ENCODE measurements around the gene MBD5. TPM values are rescaled to one million over a fixed set of nuclear protein-coding genes. Genes with fewer than 3 reads are reported as not detected.

Gene MBD5
- total and polyA plus RNA-seq, 2 donors (not counting 1 experiment from before 2014, with no cell fraction given) = 10.9 to 69.7 TPM

GRCh38 chr2:148561389-148561788 is 540.5 kb downstream of the MBD5 start:
- ATAC-seq (ENCODE audit: low read depth) (no peak), DNase-seq (no peak)
- Histone ChIP-seq H3K79me2 (ENCODE audit: control insufficient read depth, insufficient read depth, low read length) (no peaks in the 10 kb centered on the region), H3K27ac (ENCODE audit: low read length in 2 of 2) (no peak overlapping the region), H4K20me1 (ENCODE audit: control insufficient read depth, insufficient read depth, low read length, poor library complexity, severe bottlenecking) (no peaks in the 10 kb centered on the region), H3K4me3 (ENCODE audit: control extremely low read depth in 1 of 5, extremely low read depth in 1 of 5, insufficient read depth in 1 of 5, low read depth in 2 of 5, low read length in 4 of 5) (no peak overlapping the region), H3K9me3 (ENCODE audit: control extremely low read depth in 1 of 3, control insufficient read depth in 2 of 3, insufficient read depth in 1 of 3, low read length in 2 of 3) (peaks cover 0 to 8% (median 4%) of the 10 kb centered on the region in 3 donors), H3K9ac (ENCODE audit: low read length) (no peak overlapping the region), H3K4me1 (ENCODE audit: control insufficient read depth in 2 of 2, insufficient read depth in 2 of 2, low read length in 2 of 2) (no peaks in the 10 kb centered on the region), H2AFZ (ENCODE audit: insufficient read depth, low read depth, low read length, poor library complexity, severe bottlenecking) (no peak overlapping the region), H3K36me3 (replicated peaks in 1 of 2; ENCODE audit: control extremely low read depth in 1 of 2, control insufficient read depth in 1 of 2, extremely low read depth in 1 of 2, insufficient read depth in 2 of 2, low read length in 1 of 2) (no peaks in the 10 kb centered on the region), H3K27me3 (replicated peaks in 1 of 4; ENCODE audit: control extremely low read depth in 1 of 4, control insufficient read depth in 3 of 4, insufficient read depth in 4 of 4, low read length in 3 of 4) (no peaks in the 10 kb centered on the region), H3K4me2 (replicated peaks; ENCODE audit: low read depth, low read length, poor library complexity, severe bottlenecking) (no peak overlapping the region)
- no peak overlapping the region for H3K4me3 Mint-ChIP-seq
- no peaks in the 10 kb centered on the region for H3K9me3 Mint-ChIP-seq (ENCODE audit: insufficient read depth)
- intact Hi-C loops (cut with micrococcal nuclease) = no loop called here
- H3K4me1 Mint-ChIP-seq = no peaks in the 10 kb centered on the region
- no peak overlapping the region for H3K27ac Mint-ChIP-seq
- WGBS (ENCODE audit: insufficient coverage) = 92% methylated on average over 14 of the region's 14 CpGs
- CTCF ChIA-PET = no interaction called here
- TF ChIP-seq EZH2 (IDR thresholded peaks at IDR 0.05; ENCODE audit: borderline replicate concordance, insufficient read depth, low read depth, low read length, poor library complexity, severe bottlenecking) = no peak
- no peak for TF ChIP-seq CTCF (IDR thresholded peaks at IDR 0.05)
- POLR2A ChIA-PET = no interaction called here
- H3K27me3 Mint-ChIP-seq = peaks cover 16% of the 10 kb centered on the region

GRCh38 chr2:148565272-148565894 is 544.5 kb downstream of the MBD5 start:
- H3K36me3 ChIP-seq (replicated peaks in 1 of 2; ENCODE audit: control extremely low read depth in 1 of 2, control insufficient read depth in 1 of 2, extremely low read depth in 1 of 2, insufficient read depth in 2 of 2, low read length in 1 of 2) = no peaks in the 10 kb centered on the region
- no peak for TF ChIP-seq CTCF (IDR thresholded peaks at IDR 0.05)
- no peak for TF ChIP-seq EZH2 (IDR thresholded peaks at IDR 0.05; ENCODE audit: borderline replicate concordance, insufficient read depth, low read depth, low read length, poor library complexity, severe bottlenecking)
- POLR2A ChIA-PET = no interaction called here
- CTCF ChIA-PET = interaction anchor here (1.1 to 1.3 kb wide), 2 partner anchors 361 to 425 kb away, joined by 3 to 4 read pairs; no protein-coding TSS in a partner anchor
- no peaks in the 10 kb centered on the region for H3K9me3 ChIP-seq (ENCODE audit: control extremely low read depth in 1 of 3, control insufficient read depth in 2 of 3, insufficient read depth in 1 of 3, low read length in 2 of 3)
- no peaks in the 10 kb centered on the region for H4K20me1 ChIP-seq (ENCODE audit: control insufficient read depth, insufficient read depth, low read length, poor library complexity, severe bottlenecking)
- WGBS (ENCODE audit: insufficient coverage) = 75% methylated on average over 1 of the region's 4 CpGs
- H3K4me1 ChIP-seq (ENCODE audit: control insufficient read depth in 2 of 2, insufficient read depth in 2 of 2, low read length in 2 of 2) = no peaks in the 10 kb centered on the region
- intact Hi-C loops (cut with micrococcal nuclease) = loop anchor here (5.0 kb wide), 1 partner anchor 997 kb away; no protein-coding TSS in a partner anchor
- no peak overlapping the region for H3K9ac ChIP-seq (ENCODE audit: low read length)
- H3K27me3 ChIP-seq (replicated peaks in 1 of 4; ENCODE audit: control extremely low read depth in 1 of 4, control insufficient read depth in 3 of 4, insufficient read depth in 4 of 4, low read length in 3 of 4) = no peaks in the 10 kb centered on the region
- no peak overlapping the region for H2AFZ ChIP-seq (ENCODE audit: insufficient read depth, low read depth, low read length, poor library complexity, severe bottlenecking)
- H3K9me3 Mint-ChIP-seq (ENCODE audit: insufficient read depth) = no peaks in the 10 kb centered on the region
- no peak overlapping the region for H3K4me3 Mint-ChIP-seq
- H3K27ac Mint-ChIP-seq = no peak overlapping the region
- no peaks in the 10 kb centered on the region for H3K79me2 ChIP-seq (ENCODE audit: control insufficient read depth, insufficient read depth, low read length)
- no peaks in the 10 kb centered on the region for H3K4me1 Mint-ChIP-seq
- H3K27ac ChIP-seq (ENCODE audit: low read length in 2 of 2) = no peak overlapping the region
- ATAC-seq (ENCODE audit: low read depth) = no peak
- peaks cover 12% of the 10 kb centered on the region for H3K27me3 Mint-ChIP-seq
- no peak for DNase-seq
- no peak overlapping the region for H3K4me3 ChIP-seq (ENCODE audit: control extremely low read depth in 1 of 5, extremely low read depth in 1 of 5, insufficient read depth in 1 of 5, low read depth in 2 of 5, low read length in 4 of 5)
- no peak overlapping the region for H3K4me2 ChIP-seq (replicated peaks; ENCODE audit: low read depth, low read length, poor library complexity, severe bottlenecking)
